ENCODE data around the gene KCNS1.
"Not testable (repeated sequence)": the region's sequence is repeated elsewhere in the genome, so short reads cannot be mapped to it uniquely, and the experiment has no call there.

The KCNS1 gene

GRCh38 chr20:45100563-45101245, at the start of gene KCNS1:
KCNS1 (minus strand) TSS chr20:45101127; CDS start chr20:45099236, 1,891 bp downstream.
- no peak for DNase-seq (ENCODE audit: low read depth)

GRCh38 chr20:45149062-45149461, 48.1 kb upstream of the KCNS1 start:
- no peak for DNase-seq (ENCODE audit: low read depth)

- no peak for DNase-seq (ENCODE audit: low read depth)
Observed at GRCh38 chr20:45140836-45141235, 39.9 kb upstream of the KCNS1 start.

GRCh38 chr20:45139733-45140375, 38.9 kb upstream of the KCNS1 start:
- not testable (repeated sequence) for DNase-seq (ENCODE audit: low read depth)

GRCh38 chr20:45138561-45139300, 37.8 kb upstream of the KCNS1 start:
- peak; percentile 79 for DNase-seq (ENCODE audit: low read depth)

- no peak for DNase-seq (ENCODE audit: low read depth)
Observed at GRCh38 chr20:45136911-45137310, 36.0 kb upstream of the KCNS1 start.

- no peak for DNase-seq (ENCODE audit: low read depth)
Observed at GRCh38 chr20:45128099-45128498, 27.2 kb upstream of the KCNS1 start.

- DNase-seq (ENCODE audit: low read depth): no peak
Observed at GRCh38 chr20:45124365-45124764, 23.4 kb upstream of the KCNS1 start, which contains the start of gene WFDC12. WFDC12 (minus strand) TSS chr20:45124465; CDS start chr20:45124447, 18 bp downstream.

GRCh38 chr20:45121388-45121787, 20.5 kb upstream of the KCNS1 start:
- DNase-seq (ENCODE audit: low read depth): no peak

- DNase-seq (ENCODE audit: low read depth): no peak
Observed at GRCh38 chr20:45119556-45120266, 18.8 kb upstream of the KCNS1 start.

- no peak for DNase-seq (ENCODE audit: low read depth)
Observed at GRCh38 chr20:45118028-45118427, 17.1 kb upstream of the KCNS1 start.

GRCh38 chr20:45117581-45117980, 16.7 kb upstream of the KCNS1 start:
- DNase-seq (ENCODE audit: low read depth): no peak

- no peak for DNase-seq (ENCODE audit: low read depth)
Observed at GRCh38 chr20:45115829-45116228, 14.9 kb upstream of the KCNS1 start.

GRCh38 chr20:45115386-45115774, 14.5 kb upstream of the KCNS1 start:
- DNase-seq (ENCODE audit: low read depth): no peak

GRCh38 chr20:45114465-45115385, 13.8 kb upstream of the KCNS1 start, which contains the start of gene WFDC5:
WFDC5 (minus strand) TSS chr20:45115174; CDS start chr20:45115083, 91 bp downstream.
- peak; percentile 14 for DNase-seq (ENCODE audit: low read depth)

- no peak for DNase-seq (ENCODE audit: low read depth)
Observed at GRCh38 chr20:45113865-45114264, 12.9 kb upstream of the KCNS1 start.

GRCh38 chr20:45112754-45113153, 11.8 kb upstream of the KCNS1 start:
- no peak for DNase-seq (ENCODE audit: low read depth)

GRCh38 chr20:45111799-45112471, 11.0 kb upstream of the KCNS1 start:
- DNase-seq (ENCODE audit: low read depth): no peak

- no peak for DNase-seq (ENCODE audit: low read depth)
Observed at GRCh38 chr20:45111285-45111684, 10.4 kb upstream of the KCNS1 start.

GRCh38 chr20:45110301-45110700, 9.4 kb upstream of the KCNS1 start:
- DNase-seq (ENCODE audit: low read depth): no peak

- no peak for DNase-seq (ENCODE audit: low read depth)
Observed at GRCh38 chr20:45109634-45110033, 8.7 kb upstream of the KCNS1 start.

All from activated T-cell treated with anti-CD3 and anti-CD28 coated beads for 48 hours (primary cell).